ENCODE measurements around the gene MFAP3.
"Not testable (repeated sequence)": the region's sequence is repeated elsewhere in the genome, so short reads cannot be mapped to it uniquely, and the experiment has no call there.

MFAP3 gene

DNA sequence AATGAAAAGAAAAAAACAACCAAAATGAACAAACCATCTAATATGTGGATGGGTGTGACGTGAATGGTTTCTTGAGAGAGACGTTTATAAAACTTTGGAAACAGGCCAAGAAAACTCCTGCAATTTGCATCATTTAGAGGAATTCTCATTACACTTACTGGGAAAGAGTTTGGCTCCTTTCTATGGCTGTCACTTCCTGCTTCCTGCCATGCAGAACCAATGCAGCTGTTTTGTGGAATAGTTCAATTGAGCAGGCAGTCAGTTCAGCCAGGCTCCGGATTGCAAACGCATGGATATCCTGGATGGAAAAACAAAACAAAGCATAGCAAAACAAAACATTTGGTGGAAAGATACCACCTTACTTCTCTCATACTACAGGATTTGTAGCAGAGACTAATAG is 36.7 kb upstream of the MFAP3 start:
- in situ Hi-C loops (cut with MboI; ENCODE audit: low sequenced_read_pairs, unreplicated experiment), result no loop called here
- TF ChIP-seq, protein P1, sequence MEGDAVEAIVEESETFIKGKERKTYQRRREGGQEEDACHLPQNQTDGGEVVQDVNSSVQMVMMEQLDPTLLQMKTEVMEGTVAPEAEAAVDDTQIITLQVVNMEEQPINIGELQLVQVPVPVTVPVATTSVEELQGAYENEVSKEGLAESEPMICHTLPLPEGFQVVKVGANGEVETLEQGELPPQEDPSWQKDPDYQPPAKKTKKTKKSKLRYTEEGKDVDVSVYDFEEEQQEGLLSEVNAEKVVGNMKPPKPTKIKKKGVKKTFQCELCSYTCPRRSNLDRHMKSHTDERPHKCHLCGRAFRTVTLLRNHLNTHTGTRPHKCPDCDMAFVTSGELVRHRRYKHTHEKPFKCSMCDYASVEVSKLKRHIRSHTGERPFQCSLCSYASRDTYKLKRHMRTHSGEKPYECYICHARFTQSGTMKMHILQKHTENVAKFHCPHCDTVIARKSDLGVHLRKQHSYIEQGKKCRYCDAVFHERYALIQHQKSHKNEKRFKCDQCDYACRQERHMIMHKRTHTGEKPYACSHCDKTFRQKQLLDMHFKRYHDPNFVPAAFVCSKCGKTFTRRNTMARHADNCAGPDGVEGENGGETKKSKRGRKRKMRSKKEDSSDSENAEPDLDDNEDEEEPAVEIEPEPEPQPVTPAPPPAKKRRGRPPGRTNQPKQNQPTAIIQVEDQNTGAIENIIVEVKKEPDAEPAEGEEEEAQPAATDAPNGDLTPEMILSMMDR (IDR thresholded peaks at IDR 0.05; ENCODE audit: borderline replicate concordance, control extremely low read depth, extremely low read depth, insufficient read depth, missing control alignments), result no peak
- DNase-seq (ENCODE audit: low spot score), result no peak

DNA sequence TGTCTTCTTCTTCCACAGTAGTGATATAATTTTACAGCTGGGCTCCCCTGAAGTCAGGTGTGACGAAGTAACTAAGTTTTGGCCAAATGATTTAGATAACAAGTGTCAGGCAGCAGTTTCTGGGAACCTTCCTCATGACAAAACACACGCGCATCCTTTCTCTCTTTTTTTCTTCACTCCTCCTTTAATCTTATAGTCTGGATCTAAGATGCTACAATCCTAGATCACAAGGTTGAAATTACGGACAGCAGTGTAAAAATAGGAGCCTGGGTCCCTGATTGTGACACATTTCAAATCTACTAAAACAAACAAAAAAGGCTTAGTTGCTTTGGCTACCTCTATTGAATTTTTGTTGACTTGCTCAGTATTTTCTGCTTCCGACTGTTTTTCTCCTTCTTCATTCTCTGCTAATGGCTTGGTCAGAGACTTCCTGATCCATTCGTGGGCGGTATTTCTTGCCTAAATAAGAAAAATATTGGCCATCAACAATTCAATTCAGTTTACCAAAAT is 36.2 kb upstream of the MFAP3 start:
- DNase-seq (ENCODE audit: low spot score), result no peak
- in situ Hi-C loops (cut with MboI; ENCODE audit: low sequenced_read_pairs, unreplicated experiment), result no loop called here
- TF ChIP-seq, protein P1 (IDR thresholded peaks at IDR 0.05; ENCODE audit: borderline replicate concordance, control extremely low read depth, extremely low read depth, insufficient read depth, missing control alignments), result no peak

DNA sequence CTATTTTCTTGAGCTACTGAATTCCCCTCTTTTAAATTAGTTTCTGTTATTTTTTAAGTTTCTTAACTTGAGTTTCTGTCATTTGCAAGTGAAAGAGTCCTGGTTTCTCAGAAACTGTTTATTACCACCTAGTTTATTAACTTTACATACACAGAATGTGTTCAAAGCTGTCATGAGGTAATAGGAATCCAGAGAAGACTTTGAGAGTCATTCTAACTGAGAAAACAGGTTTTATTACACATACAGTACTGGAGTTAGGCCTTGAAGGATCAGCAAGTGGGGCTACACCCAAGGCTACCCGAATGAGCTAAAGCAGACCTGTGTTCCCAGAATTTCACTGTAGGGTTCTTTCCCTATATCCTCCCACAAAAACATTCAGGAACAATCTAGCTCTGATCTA is 33.1 kb upstream of the MFAP3 start:
- TF ChIP-seq, protein P1 (IDR thresholded peaks at IDR 0.05; ENCODE audit: borderline replicate concordance, control extremely low read depth, extremely low read depth, insufficient read depth, missing control alignments), result no peak
- DNase-seq (ENCODE audit: low spot score), result no peak
- in situ Hi-C loops (cut with MboI; ENCODE audit: low sequenced_read_pairs, unreplicated experiment), result no loop called here

DNA sequence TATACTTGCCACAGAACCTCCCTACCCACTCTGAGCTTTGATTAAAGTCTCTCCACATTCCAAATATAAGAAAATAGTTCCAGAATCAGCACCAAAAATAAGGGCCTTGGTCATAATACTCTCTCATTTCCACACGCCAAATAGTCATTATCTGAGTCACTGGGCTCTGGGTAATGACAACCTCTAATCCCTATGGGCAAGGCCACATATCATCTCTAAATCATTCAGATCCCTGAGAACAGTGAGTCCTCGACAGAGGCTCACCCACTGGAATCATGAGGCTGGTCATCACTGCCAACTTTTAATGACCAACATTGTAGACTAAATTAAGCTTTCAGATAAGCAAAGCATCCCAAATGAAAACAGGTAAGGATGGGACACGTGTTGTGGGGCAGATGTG is 28.1 kb upstream of the MFAP3 start:
- TF ChIP-seq, protein P1 (IDR thresholded peaks at IDR 0.05; ENCODE audit: borderline replicate concordance, control extremely low read depth, extremely low read depth, insufficient read depth, missing control alignments), result no peak
- DNase-seq (ENCODE audit: low spot score), result no peak
- in situ Hi-C loops (cut with MboI; ENCODE audit: low sequenced_read_pairs, unreplicated experiment), result no loop called here

DNA sequence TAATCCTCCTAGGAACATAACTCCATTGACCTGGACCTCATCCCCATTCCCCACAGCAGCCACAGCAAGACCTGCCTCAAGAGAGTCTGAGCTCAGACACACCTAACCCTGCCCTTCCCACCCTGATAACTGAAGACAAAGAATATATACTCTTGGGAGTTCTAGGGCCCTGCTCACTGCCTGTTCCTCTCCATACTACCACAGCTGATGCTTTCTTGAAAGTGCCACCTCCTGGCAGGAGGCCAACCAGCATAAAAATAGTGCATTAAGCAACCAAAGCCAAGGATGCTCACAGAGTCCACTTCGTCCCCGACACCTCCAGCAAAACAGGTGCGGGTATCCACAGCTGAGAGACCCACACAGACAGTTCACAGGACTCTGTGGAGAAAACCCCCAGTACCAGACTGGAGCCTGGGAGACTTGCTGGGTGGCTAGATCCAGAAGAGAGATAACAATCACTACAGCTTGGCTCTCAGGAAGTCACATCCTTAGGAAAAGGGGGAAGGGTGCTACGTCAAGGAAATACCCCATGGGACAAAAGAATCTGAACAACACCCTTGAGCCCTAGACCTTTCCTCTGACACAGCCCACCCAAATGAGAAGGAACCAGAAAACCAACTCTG is 23.6 kb upstream of the MFAP3 start:
- in situ Hi-C loops (cut with MboI; ENCODE audit: low sequenced_read_pairs, unreplicated experiment), result no loop called here
- TF ChIP-seq, protein P1 (IDR thresholded peaks at IDR 0.05; ENCODE audit: borderline replicate concordance, control extremely low read depth, extremely low read depth, insufficient read depth, missing control alignments), result no peak
- DNase-seq (ENCODE audit: low spot score), result no peak

DNA sequence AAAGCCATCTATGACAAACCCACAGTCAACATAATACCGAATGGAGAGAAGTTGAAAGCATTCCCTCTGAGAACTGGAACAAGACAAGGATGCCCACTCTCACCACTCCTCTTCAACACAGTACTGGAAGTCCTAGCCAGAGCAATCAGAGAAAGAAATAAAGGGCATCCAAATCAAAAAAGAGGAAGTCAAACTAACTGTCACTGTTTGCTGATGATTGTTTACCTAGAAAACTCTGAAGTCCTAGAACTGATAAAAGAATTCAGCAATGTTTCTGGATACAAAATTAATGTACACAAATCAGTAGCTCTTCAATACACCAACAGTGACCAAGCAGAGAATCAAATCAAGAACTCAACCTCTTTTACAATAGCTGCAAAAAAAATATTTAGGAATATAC is 19.8 kb upstream of the MFAP3 start:
- DNase-seq (ENCODE audit: low spot score); in situ Hi-C loops (cut with MboI; ENCODE audit: low sequenced_read_pairs, unreplicated experiment): not testable (repeated sequence)

DNA sequence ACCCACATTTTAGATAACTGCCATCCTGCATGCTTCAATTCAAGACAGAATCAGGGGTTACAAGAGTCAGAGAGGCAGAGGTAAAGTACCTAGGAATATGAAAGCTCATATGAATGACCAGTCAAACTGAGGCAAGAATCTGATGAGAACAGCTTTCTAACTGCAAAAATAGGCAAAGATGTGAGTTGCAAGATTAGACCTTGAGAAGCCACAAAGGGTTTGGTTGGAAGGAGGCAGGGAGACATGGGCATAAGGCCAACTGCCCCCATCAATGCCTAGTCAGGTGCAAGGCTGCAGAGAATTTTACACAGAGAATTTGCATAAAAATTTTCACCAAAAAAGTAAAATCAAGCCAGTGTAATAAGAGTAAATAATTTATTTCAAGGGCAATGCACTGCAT is 12.8 kb upstream of the MFAP3 start:
- in situ Hi-C loops (cut with MboI; ENCODE audit: low sequenced_read_pairs, unreplicated experiment), result no loop called here
- TF ChIP-seq, protein P1 (IDR thresholded peaks at IDR 0.05; ENCODE audit: borderline replicate concordance, control extremely low read depth, extremely low read depth, insufficient read depth, missing control alignments), result no peak
- DNase-seq (ENCODE audit: low spot score), result no peak

All from GM13976 (cell line).